ENCODE results near the gene CRB1.

CRB1 gene

GRCh38 chr1:197435224-197435623, 167.2 kb downstream of the CRB1 start:
- Histone ChIP-seq H3K4me2 (ENCODE audit: low read depth, low read length, poor library complexity, severe bottlenecking) (no peak overlapping the region), H2AFZ (ENCODE audit: low read depth, low read length, severe bottlenecking) (no peak overlapping the region), H3K9me3 (ENCODE audit: insufficient read depth, low read length) (no peaks in the 10 kb centered on the region), H3K4me3 (ENCODE audit: insufficient read depth, low read length, poor library complexity, severe bottlenecking) (no peak overlapping the region), H4K20me1 (ENCODE audit: low read depth, low read length) (no peaks in the 10 kb centered on the region), H3K9me2 (replicated peaks; ENCODE audit: insufficient read depth, low read length) (no peaks in the 10 kb centered on the region), H3K27ac (ENCODE audit: low read depth, low read length) (no peak overlapping the region), H3K9ac (ENCODE audit: low read length) (no peak overlapping the region), H3K27me3 (ENCODE audit: low read length) (no peaks in the 10 kb centered on the region), H3F3A (ENCODE audit: insufficient read depth) (no peaks in the 10 kb centered on the region), H3K36me3 (ENCODE audit: low read length) (no peaks in the 10 kb centered on the region), H3K79me2 (ENCODE audit: insufficient read depth, low read length) (no peaks in the 10 kb centered on the region)
- TF ChIP-seq EZH2phosphoT487 (conservative IDR thresholded peaks at IDR 0.05; ENCODE audit: low read length) (no peak), CTCF (IDR thresholded peaks at IDR 0.05; ENCODE audit: insufficient read depth, low read length, poor library complexity, severe bottlenecking) (no peak)

GRCh38 chr1:197437601-197438000, 169.5 kb downstream of the CRB1 start:
- Histone ChIP-seq H3K27ac (ENCODE audit: low read depth, low read length) (no peak overlapping the region), H3K9me3 (ENCODE audit: insufficient read depth, low read length) (no peaks in the 10 kb centered on the region), H3F3A (ENCODE audit: insufficient read depth) (no peaks in the 10 kb centered on the region), H3K36me3 (ENCODE audit: low read length) (no peaks in the 10 kb centered on the region), H2AFZ (ENCODE audit: low read depth, low read length, severe bottlenecking) (no peak overlapping the region), H3K27me3 (ENCODE audit: low read length) (no peaks in the 10 kb centered on the region), H3K9ac (ENCODE audit: low read length) (no peak overlapping the region), H3K9me2 (replicated peaks; ENCODE audit: insufficient read depth, low read length) (no peaks in the 10 kb centered on the region), H3K4me2 (ENCODE audit: low read depth, low read length, poor library complexity, severe bottlenecking) (no peak overlapping the region), H3K4me3 (ENCODE audit: insufficient read depth, low read length, poor library complexity, severe bottlenecking) (no peak overlapping the region), H4K20me1 (ENCODE audit: low read depth, low read length) (no peaks in the 10 kb centered on the region), H3K79me2 (ENCODE audit: insufficient read depth, low read length) (no peaks in the 10 kb centered on the region)
- TF ChIP-seq EZH2phosphoT487 (conservative IDR thresholded peaks at IDR 0.05; ENCODE audit: low read length) = no peak
- no peak for TF ChIP-seq CTCF (IDR thresholded peaks at IDR 0.05; ENCODE audit: insufficient read depth, low read length, poor library complexity, severe bottlenecking)

DNA sequence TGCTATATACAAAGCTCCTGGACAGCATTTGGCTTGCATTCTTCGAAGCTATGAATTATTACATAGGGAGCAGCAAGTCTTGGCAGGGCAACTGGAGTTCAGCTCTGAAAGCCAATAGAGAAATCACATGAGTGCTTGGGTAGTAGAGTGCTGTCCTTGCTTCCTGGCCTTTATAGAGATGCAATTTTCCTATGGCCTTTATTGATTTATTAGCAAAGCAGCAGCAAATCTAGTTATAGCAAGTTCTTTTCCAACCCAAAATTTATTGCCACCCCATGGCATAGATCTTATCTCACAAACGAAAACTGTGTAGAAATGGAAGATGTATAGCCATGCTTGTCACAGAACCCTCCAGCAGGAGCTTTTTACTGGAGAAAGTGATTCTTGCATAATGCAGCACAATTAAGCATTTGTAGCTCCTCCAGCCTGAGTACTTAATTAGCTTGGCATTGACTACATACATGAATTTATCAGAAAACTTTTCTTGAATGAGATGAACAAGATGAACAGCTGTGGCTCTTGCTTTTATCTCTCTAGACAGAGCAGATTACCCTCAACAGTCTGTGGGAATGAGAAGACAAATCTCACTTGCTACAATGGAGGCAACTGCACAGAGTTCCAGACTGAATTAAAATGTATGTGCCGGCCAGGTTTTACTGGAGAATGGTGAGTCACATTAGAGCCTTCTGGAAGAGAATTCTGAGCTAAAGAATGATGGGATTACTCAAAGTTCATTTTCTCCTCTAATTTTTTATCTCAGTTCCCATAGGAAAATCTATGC, 170.1 kb downstream of the CRB1 start:
- Histone ChIP-seq H3K36me3 (ENCODE audit: low read length) (no peaks in the 10 kb centered on the region), H3K79me2 (ENCODE audit: insufficient read depth, low read length) (no peaks in the 10 kb centered on the region), H3K27ac (ENCODE audit: low read depth, low read length) (no peak overlapping the region), H3K27me3 (ENCODE audit: low read length) (no peaks in the 10 kb centered on the region), H3K9me3 (ENCODE audit: insufficient read depth, low read length) (no peaks in the 10 kb centered on the region), H3F3A (ENCODE audit: insufficient read depth) (no peaks in the 10 kb centered on the region), H3K9ac (ENCODE audit: low read length) (no peak overlapping the region), H2AFZ (ENCODE audit: low read depth, low read length, severe bottlenecking) (no peak overlapping the region), H3K9me2 (replicated peaks; ENCODE audit: insufficient read depth, low read length) (no peaks in the 10 kb centered on the region), H3K4me2 (ENCODE audit: low read depth, low read length, poor library complexity, severe bottlenecking) (no peak overlapping the region), H4K20me1 (ENCODE audit: low read depth, low read length) (no peaks in the 10 kb centered on the region), H3K4me3 (ENCODE audit: insufficient read depth, low read length, poor library complexity, severe bottlenecking) (no peak overlapping the region)
- no peak for TF ChIP-seq CTCF (IDR thresholded peaks at IDR 0.05; ENCODE audit: insufficient read depth, low read length, poor library complexity, severe bottlenecking)
- no peak for TF ChIP-seq EZH2phosphoT487 (conservative IDR thresholded peaks at IDR 0.05; ENCODE audit: low read length)

Data from SU-DHL-6 (cell line).